NT2/D1 (cell line): ENCODE results near the gene ZBTB46.

ENCODE experiments used
- SUZ12 ChIP-seq: IDR thresholded peaks from 2 replicates; pipeline ENCODE4 v1.6.1; 2011; ENCODE audit not compliant: insufficient read length, insufficient read depth; ENCODE audit errors: extremely low read depth
- YY1 ChIP-seq: IDR thresholded peaks from 2 replicates; pipeline ENCODE4 v1.6.1; 2011; ENCODE audit not compliant: insufficient read length, insufficient read depth
- ZNF274 ChIP-seq: IDR thresholded peaks from 2 replicates; pipeline ENCODE4 v1.6.1; 2011; ENCODE audit warnings: mild to moderate bottlenecking, low read depth, low read length

DNA sequence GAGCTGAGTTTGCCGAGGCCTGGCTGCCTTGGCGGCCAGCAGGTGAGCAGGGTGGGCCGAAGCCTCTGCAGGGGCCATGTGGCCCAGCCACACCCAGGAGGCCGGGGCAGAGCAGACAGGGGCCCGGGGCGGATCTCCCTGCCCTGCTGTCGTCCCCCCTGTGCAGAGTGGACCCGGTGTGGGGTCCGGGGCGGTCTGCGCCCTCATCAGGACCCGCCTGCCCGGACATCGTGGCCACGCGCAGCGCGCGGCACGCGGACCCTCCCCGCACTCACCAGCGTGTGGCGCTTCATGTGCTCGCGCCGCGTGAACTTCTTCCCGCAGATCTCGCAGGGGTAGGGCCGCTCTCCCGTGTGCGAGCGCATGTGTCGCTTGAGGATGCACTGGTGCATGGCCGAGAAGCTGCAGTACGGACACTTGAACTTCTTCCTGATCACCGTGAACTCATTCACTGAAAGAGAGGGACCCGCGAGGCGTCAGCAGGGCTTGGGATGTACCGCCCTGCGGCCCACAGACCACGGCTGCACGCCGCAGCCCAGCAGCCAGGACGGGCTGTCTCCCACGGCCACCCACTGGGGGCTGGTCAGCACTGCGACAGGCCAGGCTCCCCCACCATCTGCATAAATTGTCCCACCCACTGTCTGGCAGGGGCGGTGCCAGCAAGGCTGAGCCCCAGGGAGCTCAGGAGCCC lies 78.5 kb downstream of the ZBTB46 start:
- TF ChIP-seq YY1 (no peak), SUZ12 (no peak), ZNF274 (no peak)
